Activated T-helper 1 cell treated with Interleukin-2 at 50 U/mL for 16 hours (primary cell): Measurements from ENCODE around the gene CTXN1.
"Not testable (repeated sequence)": the region's sequence is repeated elsewhere in the genome, so short reads cannot be mapped to it uniquely, and the experiment has no call there.

Source experiments
- DNase-seq: peaks from one replicate; pipeline ENCODE4 v3.0.0-alpha.2; 2020; ENCODE audit warnings: low read depth

Gene CTXN1

DNA sequence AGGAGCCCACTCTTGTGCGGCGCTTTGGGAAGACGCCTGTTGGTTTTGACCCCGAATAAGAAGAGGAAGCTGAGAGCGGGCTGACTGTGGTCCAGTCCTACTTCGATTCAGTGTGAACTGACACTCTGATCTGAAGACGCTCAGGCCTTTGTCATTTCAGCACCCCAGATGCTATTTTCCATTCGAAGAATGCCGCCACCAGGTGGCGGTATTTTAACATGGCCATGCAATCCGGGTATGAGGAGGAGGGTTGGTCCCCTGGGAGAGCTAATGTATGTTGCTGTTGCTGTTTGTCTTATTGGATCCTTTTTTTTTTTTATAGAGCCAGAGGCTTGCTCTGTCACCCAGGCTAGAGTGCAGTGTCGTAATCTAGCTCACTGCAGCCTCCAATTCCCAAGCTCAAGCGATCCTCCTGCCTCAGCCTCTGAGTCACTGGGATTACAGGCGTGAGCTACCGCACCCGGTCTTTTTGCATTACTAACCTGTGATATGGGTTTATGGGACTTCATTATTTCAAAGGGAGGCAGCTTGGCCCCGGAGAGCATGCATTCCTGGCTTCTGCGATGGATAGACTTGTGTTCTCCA, 18.3 kb upstream of the CTXN1 start:
- peak; percentile 72 for DNase-seq

DNA sequence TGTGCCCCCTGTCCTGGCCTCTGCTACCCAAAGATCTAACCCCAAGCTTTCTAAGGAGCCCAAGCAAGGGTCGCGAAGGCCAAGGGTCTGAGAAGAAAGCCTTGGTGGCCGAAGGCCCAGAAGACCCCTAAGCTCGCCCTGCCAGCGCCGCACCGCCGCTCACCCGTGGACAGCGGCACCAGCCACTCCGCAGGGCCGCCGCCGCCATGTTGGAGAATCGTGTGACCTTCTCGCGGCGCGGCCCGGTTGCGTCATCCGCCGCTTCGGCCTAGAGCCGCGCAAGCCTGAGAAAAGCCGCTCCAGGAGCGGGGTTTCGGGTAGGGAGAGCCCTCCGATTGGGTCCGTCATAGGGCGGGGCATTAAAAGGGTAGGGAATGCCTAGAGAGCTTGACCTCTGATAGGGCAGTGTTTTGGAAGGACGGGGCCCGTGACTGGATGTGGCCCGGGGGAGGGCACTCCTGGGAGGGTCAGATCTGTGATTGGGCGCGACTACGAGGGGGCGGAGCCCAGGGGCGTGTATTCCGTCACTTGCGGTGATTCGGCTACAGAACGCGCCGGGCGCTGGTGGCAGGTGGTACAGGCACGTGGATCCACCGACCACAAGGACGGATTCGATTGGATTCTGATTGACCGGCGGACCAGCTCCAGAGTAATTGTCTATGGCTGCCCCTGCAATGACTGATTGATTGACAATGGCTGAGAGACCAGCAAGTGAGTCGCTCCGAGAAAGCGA, 17.7 kb upstream of the CTXN1 start, which contains the start of gene TIMM44:
TSS of gene TIMM44 (minus strand) at position 223 of the 733 bp plus-strand sequence. CDS start at position 208, 15 bp downstream.
- peak; percentile 97 for DNase-seq

DNA sequence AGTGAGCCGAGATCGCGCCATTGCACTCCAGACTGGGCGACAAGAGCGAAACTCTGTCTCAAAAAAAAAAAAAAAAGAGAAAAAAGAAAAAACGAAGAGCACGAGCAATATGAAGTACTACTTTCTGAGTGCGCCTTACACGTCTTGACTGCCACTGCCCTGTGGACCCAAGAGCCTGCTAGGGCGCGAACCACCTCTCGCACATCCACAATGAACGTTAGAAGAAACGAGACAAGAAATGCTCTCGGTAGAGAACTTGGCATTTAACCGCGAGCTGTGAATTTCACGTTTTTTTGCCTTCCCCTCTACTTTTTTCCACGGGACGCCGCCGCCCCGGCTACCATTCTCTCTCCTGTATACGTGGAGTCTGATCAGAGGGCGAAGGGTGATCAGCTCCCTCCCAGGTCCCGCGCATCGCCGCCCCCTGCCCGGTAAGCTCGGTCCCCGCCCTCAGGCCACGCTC, 17.1 kb upstream of the CTXN1 start:
- DNase-seq: no peak

DNA sequence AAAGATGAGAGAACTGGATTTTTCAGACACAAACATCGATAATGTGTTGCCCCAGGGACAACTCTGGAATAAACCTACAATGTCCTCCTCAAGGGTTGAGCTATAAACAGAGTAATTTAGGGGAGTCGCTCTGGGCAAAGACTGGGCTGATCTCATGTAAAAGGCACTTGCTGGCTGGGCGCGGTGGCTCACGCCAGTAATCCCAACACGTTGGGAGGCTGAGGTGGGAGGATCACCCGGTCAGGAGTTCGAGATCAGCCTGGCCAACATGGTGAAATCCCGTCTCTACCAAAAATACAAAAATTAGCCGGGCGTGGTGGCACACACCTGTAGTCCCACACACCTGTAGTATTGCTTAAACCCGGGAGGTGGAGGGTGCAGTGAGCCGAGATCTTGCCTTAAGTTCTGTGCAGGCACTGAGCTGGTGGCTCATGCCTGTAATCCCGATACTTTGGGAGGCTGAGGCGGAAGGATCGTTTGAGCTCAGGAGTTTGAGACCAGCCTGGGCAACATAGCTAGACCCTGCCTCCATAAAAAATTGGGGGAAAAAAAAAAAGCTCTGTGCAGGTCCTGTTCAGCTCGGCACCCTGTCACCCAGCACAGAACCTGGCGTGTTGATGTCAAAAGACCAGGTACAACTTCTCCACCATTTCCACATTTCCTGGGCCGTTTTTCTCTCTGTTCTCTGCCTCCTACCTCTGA, 16.1 kb upstream of the CTXN1 start:
- no peak for DNase-seq

DNA sequence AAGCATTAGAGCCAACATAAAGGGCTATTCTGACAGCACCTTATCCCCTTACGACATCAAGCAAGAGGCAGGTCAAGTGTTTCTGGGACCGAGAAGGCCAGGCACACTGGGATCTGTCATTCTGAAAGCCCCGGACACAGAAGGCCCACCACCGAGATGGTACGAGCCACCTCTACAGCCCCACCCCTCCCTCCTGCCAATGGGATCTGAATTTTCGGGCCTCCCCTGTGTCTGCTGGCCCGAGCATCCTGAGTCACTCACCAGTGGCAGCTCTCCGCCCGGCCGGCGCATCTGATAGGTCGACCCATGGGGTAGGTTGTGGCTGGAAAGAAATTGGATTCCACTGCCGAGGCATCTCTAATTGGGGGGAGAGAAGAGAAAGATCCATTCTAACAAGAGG, 14.9 kb upstream of the CTXN1 start:
- DNase-seq: no peak

DNA sequence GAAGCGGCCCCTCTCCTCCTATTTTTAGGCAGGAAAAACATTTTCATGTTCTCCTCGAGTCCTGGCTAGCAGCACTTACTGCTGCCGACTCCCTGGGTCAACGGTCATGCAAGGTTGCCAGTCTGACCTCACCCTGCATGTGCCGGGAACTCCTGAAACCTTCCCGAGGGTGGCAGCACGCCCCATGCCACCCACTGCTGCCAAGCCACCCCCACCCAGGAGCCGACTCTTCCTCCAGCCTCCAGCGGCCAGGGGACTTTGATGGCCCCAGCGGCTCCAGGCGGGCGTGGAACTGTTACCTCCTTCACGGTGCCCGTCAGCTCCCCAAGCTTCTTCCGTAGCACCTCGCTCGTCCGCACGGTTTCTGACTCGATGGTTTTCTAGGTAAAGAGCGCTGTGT, 8.8 kb upstream of the CTXN1 start:
- DNase-seq: no peak

DNA sequence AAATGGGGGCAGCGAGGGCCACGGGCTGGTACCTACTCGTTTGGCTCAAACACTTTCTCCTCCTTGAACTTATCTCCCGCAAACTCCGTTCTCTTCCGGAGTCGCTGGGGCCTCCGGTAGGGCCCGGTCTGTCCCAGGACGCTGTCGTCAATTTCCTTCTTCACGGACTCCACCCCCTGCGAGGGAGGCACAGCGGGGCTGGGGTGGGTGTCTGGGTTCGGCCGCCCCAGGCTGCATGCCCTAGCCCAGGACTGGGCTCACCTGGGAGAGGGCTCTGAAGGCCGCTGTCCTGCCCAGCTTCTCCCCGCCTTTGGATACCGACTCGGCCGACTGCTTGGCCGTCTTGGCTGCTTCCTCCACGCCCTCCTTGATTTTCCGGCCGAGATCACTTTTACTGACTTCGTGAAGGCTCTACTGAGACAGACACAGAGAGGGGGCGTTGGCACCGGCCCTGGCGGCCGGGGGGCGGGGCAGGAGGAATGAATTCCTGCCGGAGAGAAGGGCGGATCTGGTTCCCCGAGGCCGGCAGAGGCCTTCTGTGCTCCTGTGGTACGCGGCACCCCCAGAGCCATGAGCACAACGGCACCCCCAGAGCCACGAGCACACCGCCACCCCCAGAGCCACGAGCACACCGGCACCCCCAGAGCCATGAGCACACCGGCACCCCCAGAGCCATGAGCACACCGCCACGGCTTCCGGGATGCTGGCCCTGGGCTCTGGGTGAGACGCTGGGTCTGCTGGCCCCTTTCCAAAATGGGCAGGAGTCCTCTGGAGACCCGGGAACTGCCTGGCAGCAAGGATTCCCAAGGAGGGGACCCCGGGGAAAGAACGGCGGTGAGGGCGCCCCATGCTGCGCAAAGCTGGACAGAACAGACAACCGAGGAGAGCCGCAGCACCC, 8.1 kb upstream of the CTXN1 start:
- DNase-seq: no peak

DNA sequence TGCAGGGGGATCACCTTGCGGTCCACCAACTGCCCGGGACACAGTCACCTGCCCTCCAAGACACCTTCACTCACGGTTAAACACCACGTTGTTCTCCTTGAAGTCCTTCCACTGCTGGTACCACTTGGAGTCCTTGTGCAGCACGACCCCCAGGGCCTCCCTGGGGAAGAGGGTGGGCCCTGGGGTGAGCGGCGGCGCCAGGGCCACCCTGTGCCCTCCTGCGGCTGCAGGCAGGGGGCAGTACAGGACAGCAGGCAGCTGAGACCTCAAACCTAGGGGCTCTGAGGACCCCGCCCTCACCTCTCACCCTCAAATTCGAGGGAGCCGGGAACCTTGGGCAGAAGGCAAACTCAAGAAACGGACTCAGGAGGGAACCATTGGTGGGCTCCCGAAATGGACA, 7.5 kb upstream of the CTXN1 start:
- no peak for DNase-seq

DNA sequence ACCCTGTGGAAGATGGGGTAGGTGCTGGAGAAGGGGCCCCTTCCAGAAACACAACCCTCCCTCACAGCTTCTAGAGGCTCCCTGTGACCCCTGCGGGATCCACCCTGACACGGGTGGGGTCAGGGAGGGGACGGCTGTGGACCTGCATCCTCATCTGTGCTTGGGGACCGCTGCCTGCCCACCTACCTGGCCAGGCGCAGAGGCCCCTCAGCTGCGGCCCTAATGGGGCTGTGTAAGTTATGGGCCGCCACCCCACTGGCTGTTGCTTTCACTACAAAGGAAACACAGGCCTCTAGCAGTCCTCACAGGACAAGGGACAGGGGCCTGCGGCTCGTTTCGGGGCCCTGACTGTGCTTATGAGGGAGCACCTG, 7.0 kb upstream of the CTXN1 start:
- no peak for DNase-seq

DNA sequence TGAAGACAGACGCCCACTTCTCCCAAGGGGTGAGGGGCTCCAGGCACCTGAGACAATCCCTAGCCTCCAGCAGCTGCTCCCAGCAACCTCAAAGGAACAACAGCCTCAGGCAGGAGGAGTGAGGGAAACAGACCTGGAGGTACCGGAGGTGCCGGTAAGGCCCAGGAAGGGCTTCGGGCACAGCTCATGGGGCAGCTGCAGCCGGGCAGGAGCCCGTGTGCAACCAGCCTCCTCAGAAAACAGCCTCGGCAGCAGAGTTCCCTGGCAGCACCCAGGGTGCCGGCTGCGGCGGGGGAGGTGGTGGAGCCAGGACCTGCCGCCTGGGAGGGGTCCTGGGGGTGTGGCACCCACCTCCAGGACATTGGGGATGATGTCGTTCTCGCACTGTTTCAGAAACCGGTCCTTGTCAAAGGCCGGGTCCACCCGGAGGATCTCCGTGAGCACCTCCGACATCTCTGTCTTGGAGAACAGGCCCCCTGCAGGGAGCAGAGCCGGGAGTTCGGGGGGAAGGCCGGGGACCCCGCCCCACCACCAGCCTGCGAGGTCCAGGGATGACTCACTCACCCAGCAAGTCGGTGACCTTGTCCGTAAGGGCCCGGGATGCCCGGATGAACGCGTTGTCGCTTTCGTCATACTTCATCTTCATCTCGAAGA, 6.5 kb upstream of the CTXN1 start:
- no peak for DNase-seq

DNA sequence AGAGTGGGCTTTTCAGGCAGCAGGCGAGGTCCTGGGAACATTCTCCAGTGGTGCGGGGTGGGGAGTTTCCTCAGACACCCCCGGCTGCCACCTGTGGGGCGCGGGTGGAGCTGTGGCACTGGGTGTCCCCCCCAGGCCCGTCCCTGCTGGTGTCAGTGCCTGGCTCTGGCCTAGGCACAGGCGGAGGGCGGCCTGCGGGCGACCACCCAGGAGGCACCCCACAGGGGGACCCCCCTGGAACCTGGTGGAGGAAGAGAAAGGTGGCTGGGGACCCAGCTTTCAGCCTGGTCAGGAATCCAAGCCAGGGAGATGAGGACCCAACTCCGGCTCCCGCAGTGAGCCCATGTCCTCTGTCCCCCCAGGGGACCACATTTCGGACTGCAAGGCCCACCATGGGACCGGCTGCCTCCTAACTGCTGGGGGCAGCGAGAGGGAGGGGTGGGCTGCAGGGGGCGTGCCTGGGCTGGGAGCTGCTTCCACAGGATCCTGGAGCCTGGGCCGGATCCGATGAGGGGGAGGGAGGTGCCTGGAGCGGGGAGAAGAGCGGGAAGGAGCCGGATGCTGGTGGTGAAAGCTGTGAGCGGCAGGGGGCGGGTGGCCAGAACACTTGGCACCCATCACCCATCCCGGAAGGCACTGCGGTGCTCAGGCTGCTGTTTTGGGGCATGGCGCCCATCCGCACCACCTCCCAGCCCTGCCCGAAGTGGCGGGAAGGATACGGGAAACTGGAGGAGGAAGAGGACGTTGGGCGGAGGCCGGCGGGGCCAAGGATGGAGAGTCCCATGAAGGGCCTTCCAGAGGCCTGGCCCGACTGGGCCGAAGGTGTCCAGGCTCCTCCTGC, 5.5 kb upstream of the CTXN1 start:
- no peak for DNase-seq

DNA sequence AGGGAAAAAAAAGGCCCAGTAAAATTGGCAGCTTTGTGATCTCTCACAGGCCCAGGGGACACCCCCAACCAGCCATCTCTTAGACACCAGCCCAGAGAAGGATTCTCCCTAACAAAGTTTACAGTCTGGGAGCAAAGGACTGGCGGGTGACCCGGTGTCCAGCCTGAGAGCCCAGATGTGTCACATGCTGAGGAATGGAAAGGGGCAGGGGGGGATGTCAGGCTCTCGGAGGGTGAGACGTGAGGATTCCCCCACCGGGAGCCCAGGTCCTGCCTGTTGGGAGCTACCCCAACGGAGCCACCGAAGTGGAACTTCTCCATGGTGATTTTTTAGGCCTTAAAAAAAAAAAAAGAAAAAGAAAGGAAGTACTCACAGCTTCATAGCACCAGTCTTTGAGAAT, 4.8 kb upstream of the CTXN1 start:
- DNase-seq: no peak

DNA sequence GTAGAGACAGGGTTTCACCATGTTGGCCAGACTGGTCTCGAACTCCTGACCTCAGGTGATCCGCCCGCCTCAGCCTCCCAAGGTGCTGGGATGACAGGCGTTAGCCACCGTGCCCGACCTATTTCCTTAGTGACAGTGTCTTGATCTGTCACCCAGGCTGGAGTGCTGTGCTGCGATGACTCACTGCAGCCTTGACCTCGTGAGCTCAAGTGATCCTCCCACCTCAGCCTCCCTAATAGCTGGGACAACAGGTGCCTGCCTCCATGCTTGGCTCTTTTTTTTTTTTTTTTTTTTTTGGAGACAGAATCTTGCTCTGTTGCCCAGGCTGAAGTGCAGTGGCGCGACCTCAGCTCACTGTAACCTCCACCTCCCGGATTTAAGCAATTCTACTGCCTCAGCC, 4.1 kb upstream of the CTXN1 start:
- DNase-seq: not testable (repeated sequence)

DNA sequence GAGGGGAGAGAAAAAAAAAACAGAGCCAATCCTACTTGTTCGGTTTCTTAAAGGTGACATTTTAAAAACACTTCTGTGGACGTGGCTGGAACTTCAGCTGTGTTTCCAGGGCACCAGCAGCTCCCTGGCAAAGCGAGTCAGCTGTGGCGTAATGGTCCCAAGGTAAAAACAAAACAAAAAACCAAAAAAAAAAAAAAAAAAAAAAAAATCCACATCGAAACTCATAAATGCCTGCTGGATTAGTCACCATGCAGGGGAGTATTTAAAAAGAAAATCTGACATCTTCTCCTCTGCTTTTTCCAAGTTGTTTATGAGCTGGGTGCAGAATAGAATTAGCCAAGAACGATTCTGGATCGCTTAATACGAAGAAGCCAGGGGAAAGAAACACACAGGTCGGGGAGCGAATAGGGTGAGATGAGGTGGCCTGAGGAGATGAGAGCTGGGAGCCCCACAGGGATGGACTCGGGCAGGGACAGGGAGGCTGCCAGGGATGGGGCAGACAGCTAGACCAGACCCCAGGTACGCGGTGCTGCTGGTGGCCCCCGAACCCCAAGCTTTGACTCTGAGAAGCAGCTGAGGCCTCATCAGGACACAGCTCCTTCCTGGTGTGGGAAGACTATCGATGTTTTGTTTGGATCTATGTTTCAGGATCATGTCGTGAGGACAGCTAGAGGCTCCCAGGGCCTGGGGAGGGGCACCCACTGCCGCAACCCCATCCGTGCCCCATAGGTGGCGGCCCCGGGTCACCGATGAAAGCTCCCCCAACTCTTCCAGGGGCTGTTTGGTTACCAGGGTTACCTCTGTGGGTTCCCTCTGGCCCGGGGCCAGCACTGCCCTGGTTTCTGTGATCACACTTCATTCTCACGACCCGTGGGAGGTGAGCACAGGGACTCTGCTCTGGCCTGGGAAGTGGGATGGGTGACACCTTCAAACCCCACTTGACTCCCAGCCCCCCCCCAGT, 3.1 kb upstream of the CTXN1 start:
- DNase-seq: peak; percentile 46

DNA sequence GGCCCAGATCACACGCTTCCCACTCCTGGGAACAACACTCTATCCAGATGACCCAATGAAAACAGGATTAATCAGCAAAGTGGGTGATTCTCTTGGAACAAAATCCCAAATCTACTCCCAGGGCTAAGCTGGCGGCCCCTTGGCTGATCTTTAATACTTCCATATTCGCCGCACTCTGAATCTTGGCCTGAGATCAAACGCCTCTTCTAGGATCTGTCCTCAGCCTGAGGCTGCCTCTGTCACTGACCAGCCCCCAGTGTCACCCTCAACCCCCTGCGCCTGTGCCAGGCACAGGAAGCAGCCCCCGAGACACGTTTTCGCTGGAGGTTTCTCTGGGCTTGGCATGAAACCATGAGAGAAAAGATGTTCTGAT, 2.4 kb upstream of the CTXN1 start:
- no peak for DNase-seq

DNA sequence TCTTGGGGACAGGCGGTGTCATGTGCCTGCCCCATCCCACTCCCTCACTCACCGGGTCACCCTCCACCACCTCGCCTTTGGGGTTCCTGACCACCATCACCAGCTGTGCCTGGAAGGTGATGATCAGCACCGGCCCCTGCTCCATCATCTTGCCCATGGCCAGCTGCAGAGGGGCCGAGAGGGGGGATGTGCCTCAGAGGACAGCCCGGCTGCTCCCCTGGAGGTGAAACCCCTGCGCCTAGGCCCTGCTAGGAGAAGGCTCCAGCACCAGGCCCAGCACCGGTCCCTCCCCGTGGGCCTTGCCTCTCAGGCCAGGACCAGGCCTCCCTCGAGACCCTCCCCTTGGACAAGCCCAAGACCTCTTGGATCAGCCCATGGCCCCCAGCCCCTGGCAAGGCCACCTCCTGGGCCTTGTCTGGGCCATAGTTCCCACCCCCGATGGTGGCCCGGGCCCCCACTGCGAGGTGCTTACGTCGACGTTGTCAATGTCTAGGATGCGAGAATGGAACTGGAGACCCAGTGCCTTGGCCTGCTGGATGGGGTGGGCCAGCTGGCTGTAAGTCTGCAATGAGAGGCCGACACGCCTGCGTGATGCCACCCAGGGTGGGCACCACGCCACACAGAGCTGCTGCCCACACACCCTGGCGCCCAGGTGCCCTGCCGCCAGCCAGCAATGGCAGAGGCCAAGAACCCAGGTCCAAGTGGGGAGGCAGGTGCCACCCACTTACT, 1.8 kb upstream of the CTXN1 start:
- no peak for DNase-seq

DNA sequence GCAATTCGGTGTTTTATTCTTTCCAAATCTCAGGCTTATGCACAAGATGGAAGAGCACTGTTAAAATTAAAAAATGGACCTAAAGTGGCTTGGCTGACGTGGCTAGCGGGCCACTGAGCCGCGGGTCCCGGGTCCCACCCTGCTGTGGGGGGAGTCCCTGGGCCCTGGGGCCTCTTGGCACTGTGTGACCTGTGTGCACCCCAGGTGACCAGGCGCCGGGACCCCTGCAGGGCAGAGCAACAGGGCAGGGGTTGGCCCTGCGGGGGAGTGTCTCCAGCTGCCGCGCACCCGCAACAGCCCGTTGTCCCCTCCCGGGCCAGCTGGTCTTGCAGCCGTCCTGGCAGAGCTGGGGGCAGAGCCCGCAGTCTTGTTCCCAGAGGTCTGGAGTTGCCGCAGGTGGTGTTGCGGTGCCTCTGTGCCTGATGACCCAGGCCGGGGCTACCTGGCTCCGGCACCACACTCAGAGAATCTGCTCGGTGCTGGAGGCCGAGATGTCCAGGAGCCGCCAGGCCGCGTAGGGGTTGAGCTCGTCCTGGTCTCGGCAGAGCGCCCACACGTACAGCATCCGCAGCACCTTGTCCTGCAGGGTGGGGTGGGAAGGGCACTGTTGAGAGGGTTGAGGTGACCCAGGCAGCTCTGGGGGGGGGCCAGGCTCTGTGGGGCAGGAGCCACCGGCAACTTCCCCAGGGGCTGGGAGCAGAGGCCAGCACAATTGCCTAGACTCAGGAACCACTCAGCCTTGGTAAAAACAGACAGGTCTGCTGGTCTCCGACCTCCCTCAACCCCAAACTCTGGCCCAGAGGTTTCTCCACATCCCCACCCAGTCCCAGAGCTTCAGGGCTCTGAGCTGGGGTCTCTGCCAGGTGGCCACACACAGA, 1.0 kb upstream of the CTXN1 start:
- DNase-seq: no peak
